Activated B cell treated with CpG ODN at 0.5 μM for 24 hours (primary cell): ENCODE results near the gene RFNG. TPM values are rescaled to one million over a fixed set of nuclear protein-coding genes. Genes with fewer than 3 reads are reported as not detected.

Source experiments
- ATAC-seq: fragments of 200-7000 bp; cut with Tn5 transposase; one replicate; pipeline ENCODE4 v1.10.0; 2021; ENCODE audit warnings: low read depth, mild to moderate bottlenecking, moderate library complexity
- CTCF ChIA-PET: fragments of 350-600 bp; sonication (Branson Sonifier 250); formaldehyde crosslinking; loops from one replicate; lab custom pipeline; 2021; ENCODE audit warnings: antibody characterized with exemption; lab: Charles Lee
- POLR2A ChIA-PET: fragments of 350-600 bp; sonication (Branson Sonifier 250); formaldehyde crosslinking; loops from one replicate; lab custom pipeline; 2021; ENCODE audit warnings: antibody characterized with exemption; lab: Charles Lee
- DNase-seq: peaks from one replicate; pipeline ENCODE4 v3.0.0; 2022
- H3K27ac Mint-ChIP-seq: one replicate; pipeline ENCODE4 v1.8.0; 2020; ENCODE audit warnings: mixed read lengths
- H3K27me3 Mint-ChIP-seq: one replicate; pipeline ENCODE4 v1.8.0; 2021; ENCODE audit warnings: mixed read lengths
- H3K36me3 Mint-ChIP-seq: one replicate; pipeline ENCODE4 v1.8.0; 2021; ENCODE audit warnings: low read depth, mixed read lengths
- H3K4me1 Mint-ChIP-seq: one replicate; pipeline ENCODE4 v1.8.0; 2021; ENCODE audit warnings: mixed read lengths
- H3K4me3 Mint-ChIP-seq: one replicate; pipeline ENCODE4 v1.8.0; 2020; ENCODE audit warnings: mild to moderate bottlenecking, mixed read lengths
- H3K9me3 Mint-ChIP-seq: one replicate; pipeline ENCODE4 v1.8.0; 2020; ENCODE audit warnings: mixed read lengths
- intact Hi-C: fragments of 100-400 bp; cut with micrococcal nuclease; formaldehyde crosslinking; loops from one replicate; pipeline ENCODE4 v1.15.1; 2024
- total RNA-seq: library from RNA; stranded (reverse); gene quantifications from 2 replicates; pipeline ENCODE4 v1.2.3, GENCODE V29; 2022
- TF ChIP-seq, protein P1 (sequence below): fragments of 200-600 bp; IDR thresholded peaks from one replicate; pipeline ENCODE4 v1.8.0; 2022; ENCODE audit warnings: antibody characterized with exemption, mild to moderate bottlenecking

RFNG gene
- total RNA-seq, 1 donor from 2014 or later, result 18.7 TPM

GRCh38 chr17:82023447-82024241, 28.0 kb downstream of the RFNG start:
- ChIA-PET CTCF (interaction anchor here (5.9 kb wide), 1 partner anchor 64 kb away, joined by 59 read pairs; no protein-coding TSS in a partner anchor), POLR2A (interaction anchor here (0.6 to 3.2 kb wide), 14 partner anchors 12 to 426 kb away, joined by 3 to 43 read pairs (median 4); partner anchors contain the start of genes DCXR, GPS1, MCRIP1 and RFNG)
- peak overlapping the region; percentile 76 for H3K4me3 Mint-ChIP-seq
- no peak overlapping the region for H3K27ac Mint-ChIP-seq
- intact Hi-C loops, result loop anchor here (1.0 to 5.0 kb wide), 7 partner anchors 8 to 474 kb away; partner anchors contain the start of genes ARHGDIA, ASPSCR1, DCXR and FASN
- H3K27me3 Mint-ChIP-seq, result no peaks in the 10 kb centered on the region
- H3K36me3 Mint-ChIP-seq, result peaks cover 2% of the 10 kb centered on the region
- TF ChIP-seq, protein P1, sequence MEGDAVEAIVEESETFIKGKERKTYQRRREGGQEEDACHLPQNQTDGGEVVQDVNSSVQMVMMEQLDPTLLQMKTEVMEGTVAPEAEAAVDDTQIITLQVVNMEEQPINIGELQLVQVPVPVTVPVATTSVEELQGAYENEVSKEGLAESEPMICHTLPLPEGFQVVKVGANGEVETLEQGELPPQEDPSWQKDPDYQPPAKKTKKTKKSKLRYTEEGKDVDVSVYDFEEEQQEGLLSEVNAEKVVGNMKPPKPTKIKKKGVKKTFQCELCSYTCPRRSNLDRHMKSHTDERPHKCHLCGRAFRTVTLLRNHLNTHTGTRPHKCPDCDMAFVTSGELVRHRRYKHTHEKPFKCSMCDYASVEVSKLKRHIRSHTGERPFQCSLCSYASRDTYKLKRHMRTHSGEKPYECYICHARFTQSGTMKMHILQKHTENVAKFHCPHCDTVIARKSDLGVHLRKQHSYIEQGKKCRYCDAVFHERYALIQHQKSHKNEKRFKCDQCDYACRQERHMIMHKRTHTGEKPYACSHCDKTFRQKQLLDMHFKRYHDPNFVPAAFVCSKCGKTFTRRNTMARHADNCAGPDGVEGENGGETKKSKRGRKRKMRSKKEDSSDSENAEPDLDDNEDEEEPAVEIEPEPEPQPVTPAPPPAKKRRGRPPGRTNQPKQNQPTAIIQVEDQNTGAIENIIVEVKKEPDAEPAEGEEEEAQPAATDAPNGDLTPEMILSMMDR, result no peak
- ATAC-seq (no peak), DNase-seq (no peak)
- H3K4me1 Mint-ChIP-seq, result peaks cover 22% of the 10 kb centered on the region
- no peaks in the 10 kb centered on the region for H3K9me3 Mint-ChIP-seq

DNA sequence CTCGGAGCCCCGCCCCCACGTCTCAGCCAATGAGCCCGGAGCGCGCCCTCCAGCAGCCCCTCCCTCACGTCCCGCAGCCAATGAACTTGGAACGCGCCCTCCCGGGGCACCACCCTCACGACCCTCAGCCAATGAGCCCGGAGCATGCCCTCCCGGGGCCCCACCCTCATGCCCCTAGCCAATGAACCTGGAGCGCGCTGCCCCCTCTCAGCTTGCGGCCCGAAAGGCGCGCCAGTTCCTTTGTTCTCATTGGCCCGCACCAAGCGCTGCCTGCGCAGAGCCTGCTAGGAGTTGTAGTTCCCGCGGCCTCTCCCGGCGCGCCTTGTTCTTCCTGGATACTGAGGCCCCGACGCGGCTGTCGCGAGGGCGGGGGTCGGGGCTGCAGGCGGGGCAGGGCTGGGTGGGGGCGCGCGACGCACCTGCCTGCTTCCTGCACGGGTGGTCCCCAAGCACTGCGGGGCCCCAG, 28.6 kb downstream of the RFNG start, which contains the start of gene LRRC45:
TSS of gene LRRC45 (plus strand) at position 325 of the 466 bp plus-strand sequence. CDS start 339 bp downstream, outside the sequence.
- Mint-ChIP-seq H3K27ac (no peak within 1 kb of the TSS), H3K4me1 (peaks cover 22% of the 10 kb centered on the region), H3K9me3 (no peaks in the 10 kb centered on the region), H3K27me3 (no peaks in the 10 kb centered on the region), H3K36me3 (peaks cover 4% of the 10 kb centered on the region), H3K4me3 (peak within 1 kb of the TSS; percentile 85)
- ChIA-PET POLR2A (interaction anchor here (0.6 to 3.2 kb wide), 18 partner anchors 12 to 426 kb away, joined by 3 to 43 read pairs (median 4); partner anchors contain the start of genes DCXR, GPS1, MCRIP1 and RFNG), CTCF (interaction anchor here (0.6 to 5.9 kb wide), 2 partner anchors 15 to 64 kb away, joined by 3 to 59 read pairs; partner anchors contain the start of gene DCXR)
- TF ChIP-seq, protein P1, result no peak
- intact Hi-C loops, result loop anchor here (1.0 to 5.0 kb wide), 7 partner anchors 8 to 474 kb away; partner anchors contain the start of genes ARHGDIA, ASPSCR1, DCXR and FASN
- peak; percentile 97 for DNase-seq
- ATAC-seq, result peak; percentile 96

DNA sequence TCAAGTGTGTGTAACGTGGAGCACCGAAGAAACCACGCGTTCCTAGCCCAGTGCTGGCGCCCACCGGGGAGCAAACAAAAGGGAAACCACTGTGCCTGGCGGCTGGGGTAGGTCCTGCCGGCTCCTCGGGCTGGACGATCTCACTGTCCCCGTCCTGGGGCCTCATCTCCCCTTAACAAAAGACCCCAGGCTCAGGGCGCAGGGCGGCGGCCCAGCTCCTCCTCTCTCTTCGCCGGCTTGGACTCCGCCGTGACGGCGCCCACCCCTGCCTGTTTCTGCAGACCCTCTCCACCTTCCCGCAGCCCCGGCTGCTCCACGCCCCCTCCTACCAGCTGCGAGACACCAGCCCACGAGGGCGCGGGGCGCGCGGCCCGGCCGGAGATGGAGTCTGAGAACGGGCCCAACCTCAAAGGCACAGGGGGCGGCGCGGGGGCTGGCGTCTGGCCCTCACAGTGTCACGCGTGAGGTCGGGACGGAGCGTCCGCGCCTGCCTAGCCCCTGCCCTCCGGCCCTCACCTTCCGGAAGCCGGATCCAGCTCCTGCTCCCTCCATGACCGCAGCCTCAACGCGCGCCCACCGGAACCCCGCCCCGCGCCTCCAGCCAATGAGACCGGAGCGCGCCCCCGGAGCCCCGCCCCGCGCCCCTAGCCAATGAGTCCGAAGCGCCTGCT, 29.2 kb downstream of the RFNG start, which contains the start of gene CENPX:
TSS of gene CENPX (minus strand) at position 569 of the 671 bp plus-strand sequence. CDS start at position 552, 17 bp downstream.
- POLR2A ChIA-PET, result interaction anchor here (0.5 to 3.2 kb wide), 23 partner anchors 13 to 427 kb away, joined by 3 to 43 read pairs (median 4); partner anchors contain the start of genes DCXR, GPS1, MCRIP1 and MRPL12
- Mint-ChIP-seq H3K36me3 (peaks cover 4% of the 10 kb centered on the region), H3K4me3 (peak within 1 kb of the TSS; percentile 85), H3K27ac (peak within 1 kb of the TSS; percentile 35), H3K4me1 (peaks cover 22% of the 10 kb centered on the region), H3K9me3 (no peaks in the 10 kb centered on the region), H3K27me3 (no peaks in the 10 kb centered on the region)
- ATAC-seq (no peak), DNase-seq (no peak)
- TF ChIP-seq, protein P1, result no peak
- CTCF ChIA-PET, result interaction anchor here (0.6 to 5.9 kb wide), 3 partner anchors 15 to 63 kb away, joined by 3 to 59 read pairs (median 3); partner anchors contain the start of gene DCXR
- intact Hi-C loops, result loop anchor here (5.0 kb wide), 2 partner anchors 150 to 475 kb away; partner anchors contain the start of gene ARHGDIA

GRCh38 chr17:82021900-82022309, 29.7 kb downstream of the RFNG start:
- H3K9me3 Mint-ChIP-seq, result no peaks in the 10 kb centered on the region
- peak overlapping the region; percentile 85 for H3K4me3 Mint-ChIP-seq
- no peak for DNase-seq
- ChIA-PET POLR2A (interaction anchor here (0.6 to 3.2 kb wide), 14 partner anchors 16 to 392 kb away, joined by 3 to 43 read pairs (median 4); partner anchors contain the start of genes ASPSCR1, DCXR, FASN and MCRIP1), CTCF (interaction anchor here (0.7 to 5.9 kb wide), 4 partner anchors 13 to 62 kb away, joined by 3 to 59 read pairs (median 3); partner anchors contain the start of gene DCXR)
- peaks cover 4% of the 10 kb centered on the region for H3K36me3 Mint-ChIP-seq
- intact Hi-C loops, result loop anchor here (1.0 to 5.0 kb wide), 3 partner anchors 63 to 475 kb away; partner anchors contain the start of gene ARHGDIA
- no peaks in the 10 kb centered on the region for H3K27me3 Mint-ChIP-seq
- H3K4me1 Mint-ChIP-seq, result peaks cover 22% of the 10 kb centered on the region
- no peak for ATAC-seq
- TF ChIP-seq, protein P1, result no peak
- peak overlapping the region; percentile 35 for H3K27ac Mint-ChIP-seq
